H9 (cell line): ENCODE measurements around the gene CDC42EP4. TPM values are rescaled to one million over a fixed set of nuclear protein-coding genes. Genes with fewer than 3 reads are reported as not detected.
"Not testable (repeated sequence)": the region's sequence is repeated elsewhere in the genome, so short reads cannot be mapped to it uniquely, and the experiment has no call there.

Source experiments
- DNase-seq: peaks from one replicate; pipeline ENCODE4 v3.0.0-alpha.2; 2017
- H2AFZ ChIP-seq: one replicate; pipeline ENCODE4 v1.6.1; 2013; ENCODE audit warnings: mild to moderate bottlenecking, low read length, control low read depth, moderate library complexity
- H2AK5ac ChIP-seq: 2 replicates; pipeline ENCODE4 v1.6.1; 2013; ENCODE audit warnings: low read length, control low read depth, mixed read lengths; ENCODE audit not compliant: insufficient read length
- H2BK120ac ChIP-seq: one replicate; pipeline ENCODE4 v1.6.1; 2013; ENCODE audit warnings: low read depth, mild to moderate bottlenecking, low read length, control low read depth, inconsistent platforms; ENCODE audit not compliant: poor library complexity, severe bottlenecking
- H2BK12ac ChIP-seq: 2 replicates; pipeline ENCODE4 v1.6.1; 2013; ENCODE audit warnings: low read length, control low read depth, mixed read lengths, low read depth; ENCODE audit not compliant: insufficient read length
- H2BK15ac ChIP-seq: 2 replicates; pipeline ENCODE4 v1.6.1; 2013; ENCODE audit warnings: low read depth, low read length, control low read depth
- H2BK20ac ChIP-seq: one replicate; pipeline ENCODE4 v1.6.1; 2013; ENCODE audit warnings: low read depth, mild to moderate bottlenecking, low read length, control low read depth, inconsistent platforms; ENCODE audit not compliant: poor library complexity, severe bottlenecking
- H2BK5ac ChIP-seq: 2 replicates; pipeline ENCODE4 v1.6.1; 2013; ENCODE audit warnings: low read length, control low read depth, mixed read lengths; ENCODE audit not compliant: insufficient read length
- H3K14ac ChIP-seq: 2 replicates; pipeline ENCODE4 v1.6.1; 2013; ENCODE audit warnings: low read length, control low read depth; ENCODE audit not compliant: insufficient read depth
- H3K18ac ChIP-seq: 2 replicates; pipeline ENCODE4 v1.6.1; 2013; ENCODE audit warnings: low read depth, mild to moderate bottlenecking, mixed read lengths, low read length, control low read depth; ENCODE audit not compliant: insufficient read length
- H3K23ac ChIP-seq: 2 replicates; pipeline ENCODE4 v1.6.1; 2013; ENCODE audit warnings: low read length, control low read depth, mixed read lengths, low read depth; ENCODE audit not compliant: insufficient read length
- H3K23me2 ChIP-seq: 2 replicates; pipeline ENCODE4 v1.6.1; 2013; ENCODE audit warnings: low read depth, mild to moderate bottlenecking, mixed read lengths, low read length, control low read depth; ENCODE audit not compliant: insufficient read length, poor library complexity, severe bottlenecking
- H3K27ac ChIP-seq: 2 replicates; pipeline ENCODE4 v1.5.1; 2013; ENCODE audit warnings: low read length, control low read depth, mixed read lengths, low read depth; ENCODE audit not compliant: insufficient read length
- H3K27me3 ChIP-seq: 2 replicates; pipeline ENCODE4 v1.6.1; 2013; ENCODE audit warnings: low read length, control low read depth, inconsistent platforms; ENCODE audit not compliant: insufficient read depth
- H3K4ac ChIP-seq: 2 replicates; pipeline ENCODE4 v1.6.1; 2013; ENCODE audit warnings: low read depth, mild to moderate bottlenecking, control low read depth, inconsistent platforms, low read length, moderate library complexity
- H3K4me1 ChIP-seq: 2 replicates; pipeline ENCODE4 v1.6.1; 2013; ENCODE audit warnings: low read length, control low read depth, inconsistent platforms; ENCODE audit not compliant: insufficient read depth
- H3K4me2 ChIP-seq: 2 replicates; pipeline ENCODE4 v1.6.1; 2013; ENCODE audit warnings: low read length, control low read depth, mixed read lengths; ENCODE audit not compliant: insufficient read length, insufficient read depth
- H3K56ac ChIP-seq: 2 replicates; pipeline ENCODE4 v1.6.1; 2013; ENCODE audit warnings: low read depth, mild to moderate bottlenecking, mixed read lengths, low read length, control low read depth; ENCODE audit not compliant: insufficient read length
- H3K79me1 ChIP-seq: 2 replicates; pipeline ENCODE4 v1.6.1; 2013; ENCODE audit warnings: low read depth, mild to moderate bottlenecking, moderate library complexity, low read length, control low read depth, inconsistent platforms; ENCODE audit not compliant: insufficient read depth, poor library complexity, severe bottlenecking
- H3K79me2 ChIP-seq: 2 replicates; pipeline ENCODE4 v1.6.1; 2013; ENCODE audit warnings: low read length, control low read depth, inconsistent platforms; ENCODE audit not compliant: insufficient read depth
- H3K9ac ChIP-seq: 2 replicates; pipeline ENCODE4 v1.6.1; 2013; ENCODE audit warnings: low read length, control low read depth, mixed read lengths; ENCODE audit not compliant: insufficient read length; ENCODE audit errors: extremely low read depth
- H3K9me3 ChIP-seq: one replicate; pipeline ENCODE4 v1.6.1; 2013; ENCODE audit warnings: low read depth, low read length, inconsistent platforms; ENCODE audit not compliant: control insufficient read depth
- H3T11ph ChIP-seq: one replicate; pipeline ENCODE4 v1.6.1; 2013; ENCODE audit warnings: mild to moderate bottlenecking, low read length, control low read depth, inconsistent platforms
- H4K20me1 ChIP-seq: one replicate; pipeline ENCODE4 v1.6.1; 2013; ENCODE audit not compliant: control insufficient read depth, insufficient read length, insufficient read depth
- H4K5ac ChIP-seq: 2 replicates; pipeline ENCODE4 v1.6.1; 2013; ENCODE audit warnings: low read depth, mild to moderate bottlenecking, mixed read lengths, low read length, control low read depth; ENCODE audit not compliant: insufficient read length
- H4K8ac ChIP-seq: replicated peaks from 2 replicates; pipeline ENCODE4 v1.6.1; 2013; ENCODE audit warnings: low read length, control low read depth, mixed read lengths, low read depth; ENCODE audit not compliant: insufficient read length
- H4K91ac ChIP-seq: 2 replicates; pipeline ENCODE4 v1.6.1; 2013; ENCODE audit warnings: low read depth, mild to moderate bottlenecking, moderate library complexity, mixed read lengths, low read length, control low read depth; ENCODE audit not compliant: insufficient read length
- H3K27ac Mint-ChIP-seq, 3 experiments: 2 replicates in 2 of 3; 3 replicates in 1 of 3; pipeline ENCODE4 v1.8.0; 2020 to 2021; ENCODE audit warnings: mixed read lengths in 3 of 3, mild to moderate bottlenecking in 1 of 3, moderate library complexity in 1 of 3
- H3K27me3 Mint-ChIP-seq: 2 replicates; pipeline ENCODE4 v1.8.0; 2021; ENCODE audit warnings: low read depth, mild to moderate bottlenecking, moderate library complexity, mixed read lengths
- H3K36me3 Mint-ChIP-seq, 3 experiments: 2 replicates in 2 of 3; 3 replicates in 1 of 3; pipeline ENCODE4 v1.8.0; 2020 to 2021; ENCODE audit warnings: low read depth in 3 of 3, mixed read lengths in 3 of 3; ENCODE audit not compliant: insufficient read depth in 1 of 3
- H3K4me1 Mint-ChIP-seq, 2 experiments: 2 replicates each; pipeline ENCODE4 v1.8.0; 2020; ENCODE audit warnings: mixed read lengths in 2 of 2
- H3K4me3 Mint-ChIP-seq, 2 experiments: 2 replicates in 1 of 2; 3 replicates in 1 of 2; pipeline ENCODE4 v1.8.0; 2020 to 2021; ENCODE audit warnings: mild to moderate bottlenecking in 2 of 2, mixed read lengths in 2 of 2, moderate library complexity in 1 of 2
- H3K9me3 Mint-ChIP-seq, 2 experiments: 2 replicates in 1 of 2; 3 replicates in 1 of 2; pipeline ENCODE4 v1.8.0; 2020; ENCODE audit warnings: mild to moderate bottlenecking in 2 of 2, mixed read lengths in 2 of 2, moderate library complexity in 1 of 2
- CTCF ChIP-seq: fragments of 200-600 bp; sonication (generic); conservative IDR thresholded peaks from 3 replicates; pipeline ENCODE4 v1.8.0; 2021; ENCODE audit warnings: antibody characterized with exemption, mild to moderate bottlenecking
- WGBS: extraction: QIAGEN DNeasy Blood & Tissue Kit; methylation state at CpG from one replicate; pipeline ENCODE4 v1.1.7; 2013; ENCODE audit warnings: missing lambda C conversion rate, low lambda C conversion rate, mixed read lengths; ENCODE audit not compliant: insufficient read length; ENCODE audit errors: extremely low coverage; 5-methylcytosine and 5-hydroxymethylcytosine counted together
- total RNA-seq: library from RNA; stranded (reverse); gene quantifications from 2 replicates; pipeline ENCODE4 v1.2.1, GENCODE V29; 2021

Gene CDC42EP4
- total RNA-seq, 1 experiment from 2014 or later: 27.1 TPM

GRCh38 chr17:73265646-73266640, 45.9 kb downstream of the CDC42EP4 start:
- no peaks in the 10 kb centered on the region; the same call in 1 of the 2 replicates for H3K27me3 ChIP-seq
- no peak overlapping the region for H3K23ac ChIP-seq
- no peaks in the 10 kb centered on the region for H3K23me2 ChIP-seq
- peaks cover 3% of the 10 kb centered on the region; the same call in 1 of the 2 replicates for H3K4me1 ChIP-seq
- H3K27ac ChIP-seq: no peak overlapping the region
- H2AK5ac ChIP-seq: no peak overlapping the region
- H3K14ac ChIP-seq: no peak overlapping the region
- no peaks in the 10 kb centered on the region for H3K79me1 ChIP-seq
- H3K27me3 Mint-ChIP-seq: peaks cover 21% of the 10 kb centered on the region
- H2BK12ac ChIP-seq: no peak overlapping the region
- no peaks in the 10 kb centered on the region for H3K79me2 ChIP-seq
- H3K4me1 Mint-ChIP-seq: peaks cover 17 to 29% of the 10 kb centered on the region in 2 experiments
- H2AFZ ChIP-seq: no peak overlapping the region
- H4K5ac ChIP-seq: no peak overlapping the region
- no peaks in the 10 kb centered on the region for H3K9me3 Mint-ChIP-seq
- no peak overlapping the region for H2BK5ac ChIP-seq
- no peak overlapping the region for H3K18ac ChIP-seq
- H3K27ac Mint-ChIP-seq: no peak overlapping the region
- no peak overlapping the region for H3K4ac ChIP-seq
- no peak overlapping the region for H2BK15ac ChIP-seq
- WGBS: no CpG with 5 or more reads among the region's 24 CpGs
- no peak overlapping the region for H3T11ph ChIP-seq
- TF ChIP-seq CTCF: no peak
- no peaks in the 10 kb centered on the region for H3K36me3 Mint-ChIP-seq
- no peak overlapping the region for H4K8ac ChIP-seq
- no peak for DNase-seq
- H4K91ac ChIP-seq: no peak overlapping the region
- H3K4me2 ChIP-seq: no peak overlapping the region
- no peak overlapping the region for H3K9ac ChIP-seq
- no peak overlapping the region for H2BK20ac ChIP-seq
- H4K20me1 ChIP-seq: peaks cover 2% of the 10 kb centered on the region
- no peak overlapping the region for H3K4me3 Mint-ChIP-seq
- no peak overlapping the region for H3K56ac ChIP-seq
- H3K9me3 ChIP-seq: no peaks in the 10 kb centered on the region
- H2BK120ac ChIP-seq: no peak overlapping the region

DNA sequence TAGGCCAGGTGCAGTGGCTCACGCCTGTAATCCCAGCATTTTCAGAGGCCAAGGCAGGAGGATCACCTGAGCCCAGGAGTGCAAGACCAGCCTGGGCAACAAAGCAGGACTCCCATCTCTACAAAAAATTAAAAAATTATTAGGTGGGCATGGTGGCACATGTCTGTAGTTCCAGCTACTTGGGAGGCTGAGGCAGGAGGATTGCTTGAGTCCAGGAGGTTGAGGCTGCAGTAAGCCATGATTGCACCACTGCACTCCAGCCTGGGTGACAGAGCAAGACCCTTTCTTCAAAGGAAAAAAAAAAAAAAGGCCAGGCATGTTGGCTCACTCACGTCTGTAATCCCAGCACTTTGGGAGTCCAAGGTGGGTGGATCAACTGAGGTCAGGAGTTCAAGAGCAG, 47.4 kb downstream of the CDC42EP4 start:
- H3K79me1 ChIP-seq, H3K79me2 ChIP-seq, H3K9ac ChIP-seq, H3K23ac ChIP-seq, H3K9me3 ChIP-seq, H3T11ph ChIP-seq, H2AK5ac ChIP-seq, H3K4me3 Mint-ChIP-seq, H2BK15ac ChIP-seq, H3K4me1 ChIP-seq, H3K36me3 Mint-ChIP-seq, H3K4ac ChIP-seq, H3K27me3 ChIP-seq, H3K4me2 ChIP-seq, H3K9me3 Mint-ChIP-seq, H4K8ac ChIP-seq, H3K14ac ChIP-seq, H3K27ac ChIP-seq, H2BK120ac ChIP-seq, H2BK5ac ChIP-seq, DNase-seq, H3K56ac ChIP-seq, H2BK20ac ChIP-seq, H4K91ac ChIP-seq, H2BK12ac ChIP-seq, H3K23me2 ChIP-seq, H3K18ac ChIP-seq, H2AFZ ChIP-seq, H4K20me1 ChIP-seq, H3K27ac Mint-ChIP-seq, H4K5ac ChIP-seq: not testable (repeated sequence)
- peaks cover 16 to 31% of the 10 kb centered on the region in 2 experiments for H3K4me1 Mint-ChIP-seq
- H3K27me3 Mint-ChIP-seq: peaks cover 24% of the 10 kb centered on the region
- no CpG with 5 or more reads among the region's 2 CpGs for WGBS
